ENCODE measurements around the gene DOCK4.

GRCh38 chr7:111783854-111784253, 422.3 kb downstream of the DOCK4 start:
- TF ChIP-seq EP300 (IDR thresholded peaks at IDR 0.05) (no peak), CTCF (IDR thresholded peaks at IDR 0.05) (no peak)
